Peyer's patch (tissue), 4 donors: ENCODE measurements around the gene ANAPC16. TPM values are rescaled to one million over a fixed set of nuclear protein-coding genes. Genes with fewer than 3 reads are reported as not detected.

Experiments
- DNase-seq, 3 donors: peaks; one replicate each; pipeline ENCODE4 v3.0.0-alpha.2; 2017 to 2019
- H3K27ac ChIP-seq, 4 donors: fragments of 200-600 bp; sonication (generic); one replicate each; pipeline ENCODE4 v1.5.1; 2016 to 2019
- H3K27me3 ChIP-seq, 2 donors: fragments of 200-600 bp; sonication (generic); one replicate each; pipeline ENCODE4 v1.5.1; 2019
- H3K36me3 ChIP-seq, 3 donors: fragments of 200-600 bp; sonication (generic); one replicate each; pipeline ENCODE4 v1.5.1; 2016 to 2019
- H3K4me1 ChIP-seq, 4 donors: fragments of 200-600 bp; sonication (generic); one replicate each; pipeline ENCODE4 v1.5.1; 2016 to 2019
- H3K4me3 ChIP-seq, 4 donors: fragments of 200-600 bp; sonication (generic); 1 replicate in 3 of 4; 2 replicates in 1 of 4; pipeline ENCODE4 v1.5.1; 2016 to 2019; ENCODE audit warnings: mild to moderate bottlenecking in 1 of 4
- H3K9me3 ChIP-seq, 4 donors: fragments of 200-600 bp; sonication (generic); one replicate each; pipeline ENCODE4 v1.5.1; 2016 to 2019; ENCODE audit warnings: mild to moderate bottlenecking in 1 of 4
- POLR2A ChIP-seq, 2 donors: fragments of 450-650 bp; IDR thresholded peaks; one replicate each; pipeline ENCODE4 v1.5.1; 2017; ENCODE audit warnings: antibody characterized with exemption in 2 of 2, mild to moderate bottlenecking in 2 of 2, moderate library complexity in 2 of 2
- total RNA-seq, 4 donors: library from RNA; depleted of rRNA; stranded (reverse); fragments of >200 nt; gene quantifications; one replicate each; pipeline ENCODE4 v1.1.0, GENCODE V29; 2016
- TF ChIP-seq, protein P1 (sequence below), 6 experiments: fragments of 450-650 bp in 4 of 6; fragments of 200-600 bp in 2 of 6; sonication (generic) in 1 of 6; IDR thresholded peaks; one replicate each; pipeline ENCODE4 v1.5.1; 2017 to 2019; ENCODE audit warnings: antibody characterized with exemption in 6 of 6, mild to moderate bottlenecking in 3 of 6, moderate library complexity in 1 of 6

Gene ANAPC16
- total RNA-seq, 4 donors from 2014 or later: 55.0 to 73.4 (median 60.6) TPM

DNA sequence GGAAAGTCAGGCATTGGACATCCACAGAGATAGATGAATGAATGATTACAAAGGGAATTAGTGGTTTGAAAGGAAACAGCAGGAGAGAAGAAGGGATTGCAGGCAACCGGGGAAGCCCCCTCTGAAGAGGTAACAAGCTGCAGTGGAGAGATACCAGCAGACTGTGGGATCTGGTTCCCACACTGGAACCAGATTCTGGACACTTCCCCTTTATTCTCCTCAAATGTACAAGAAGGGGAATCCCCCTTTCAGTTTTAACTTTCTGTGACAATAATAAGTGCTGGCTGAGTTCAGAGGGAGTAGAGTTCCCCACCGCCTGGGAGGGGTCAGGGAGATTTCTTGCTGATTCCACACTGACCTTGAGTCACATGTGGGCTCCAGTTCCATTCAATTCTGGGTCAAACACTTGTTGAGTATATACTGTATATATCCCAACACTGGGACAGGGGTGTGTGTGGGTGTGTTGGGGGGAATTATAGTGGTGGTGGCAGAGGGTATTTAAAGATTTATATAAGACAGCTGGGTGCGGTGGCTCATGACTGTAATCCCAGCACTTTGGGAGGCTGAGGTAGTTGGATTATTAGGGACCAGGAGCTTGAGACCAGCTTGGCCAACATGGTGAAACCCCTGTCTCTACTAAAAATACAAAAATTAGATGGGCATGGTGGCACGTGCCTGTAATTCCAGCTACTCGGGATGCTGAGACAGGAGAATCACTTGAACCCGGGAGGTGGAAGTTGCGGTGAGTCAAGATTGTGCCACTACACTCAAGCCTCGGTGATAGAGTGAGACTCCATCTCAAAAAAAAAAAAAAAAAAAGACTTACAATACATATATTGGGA lies 41.5 kb downstream of the ANAPC16 start:
- peak overlapping the region; percentile 65 to 90 (median 79) for H3K27ac ChIP-seq
- H3K4me3 ChIP-seq: no peak overlapping the region
- H3K36me3 ChIP-seq: no peaks in the 10 kb centered on the region
- no peaks in the 10 kb centered on the region for H3K27me3 ChIP-seq
- H3K4me1 ChIP-seq: peaks cover 4 to 83% (median 50%) of the 10 kb centered on the region in 4 donors
- TF ChIP-seq POLR2A (IDR thresholded peaks at IDR 0.05): no peak
- TF ChIP-seq, protein P1, sequence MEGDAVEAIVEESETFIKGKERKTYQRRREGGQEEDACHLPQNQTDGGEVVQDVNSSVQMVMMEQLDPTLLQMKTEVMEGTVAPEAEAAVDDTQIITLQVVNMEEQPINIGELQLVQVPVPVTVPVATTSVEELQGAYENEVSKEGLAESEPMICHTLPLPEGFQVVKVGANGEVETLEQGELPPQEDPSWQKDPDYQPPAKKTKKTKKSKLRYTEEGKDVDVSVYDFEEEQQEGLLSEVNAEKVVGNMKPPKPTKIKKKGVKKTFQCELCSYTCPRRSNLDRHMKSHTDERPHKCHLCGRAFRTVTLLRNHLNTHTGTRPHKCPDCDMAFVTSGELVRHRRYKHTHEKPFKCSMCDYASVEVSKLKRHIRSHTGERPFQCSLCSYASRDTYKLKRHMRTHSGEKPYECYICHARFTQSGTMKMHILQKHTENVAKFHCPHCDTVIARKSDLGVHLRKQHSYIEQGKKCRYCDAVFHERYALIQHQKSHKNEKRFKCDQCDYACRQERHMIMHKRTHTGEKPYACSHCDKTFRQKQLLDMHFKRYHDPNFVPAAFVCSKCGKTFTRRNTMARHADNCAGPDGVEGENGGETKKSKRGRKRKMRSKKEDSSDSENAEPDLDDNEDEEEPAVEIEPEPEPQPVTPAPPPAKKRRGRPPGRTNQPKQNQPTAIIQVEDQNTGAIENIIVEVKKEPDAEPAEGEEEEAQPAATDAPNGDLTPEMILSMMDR (IDR thresholded peaks at IDR 0.05): no peak
- H3K9me3 ChIP-seq: no peaks in the 10 kb centered on the region
- DNase-seq: peak in 2 of 3 donors; percentile 56 to 68

- DNase-seq: no peak
- Histone ChIP-seq H3K36me3 (no peaks in the 10 kb centered on the region), H3K27me3 (no peaks in the 10 kb centered on the region), H3K4me1 (peaks cover 4 to 85% (median 55%) of the 10 kb centered on the region in 4 donors), H3K4me3 (no peak overlapping the region), H3K27ac (peak overlapping the region in 2 of 4 donors; percentile 53 to 93), H3K9me3 (no peaks in the 10 kb centered on the region)
- TF ChIP-seq, protein P1 (IDR thresholded peaks at IDR 0.05): no peak
- TF ChIP-seq POLR2A (IDR thresholded peaks at IDR 0.05): no peak
Observed at GRCh38 chr10:72258617-72259016, 42.8 kb downstream of the ANAPC16 start.

DNA sequence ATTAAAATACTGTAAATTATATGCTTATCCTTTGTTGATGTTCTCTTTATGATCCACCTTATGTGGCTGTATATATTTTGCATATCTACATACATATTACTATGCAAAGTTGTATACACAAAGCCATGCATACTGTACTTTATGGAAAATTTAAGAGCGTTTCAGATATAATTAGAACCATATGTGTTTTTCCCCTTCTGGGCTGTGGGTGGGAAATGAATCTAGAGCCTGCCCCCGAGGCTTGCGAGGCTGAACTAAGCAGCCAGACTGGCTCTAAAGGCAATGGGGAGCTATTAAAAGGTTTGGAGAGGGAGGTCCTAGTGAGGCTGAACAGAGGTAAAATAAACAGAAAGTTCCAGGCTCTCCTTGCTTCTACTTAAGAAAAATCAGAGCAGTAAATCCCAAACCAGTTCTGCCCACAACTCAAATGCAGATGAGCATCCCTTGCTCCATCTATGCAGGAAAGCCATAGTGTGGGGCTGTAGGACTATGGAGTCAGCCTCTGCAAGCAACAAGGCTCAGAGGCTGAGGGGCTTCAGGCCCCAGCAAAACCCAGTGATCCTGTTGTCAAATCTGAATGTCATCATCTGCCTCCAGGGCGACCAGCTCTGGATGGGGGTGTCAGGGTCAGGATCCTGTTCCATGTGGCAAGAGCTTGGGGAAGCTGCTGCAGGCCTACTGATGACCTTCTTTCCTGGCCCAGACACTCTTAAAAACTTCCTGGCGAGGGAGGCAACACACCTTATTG lies 43.9 kb downstream of the ANAPC16 start:
- DNase-seq: peak in 1 of 3 donors; percentile 55
- H3K27me3 ChIP-seq: no peaks in the 10 kb centered on the region
- peaks cover 8 to 75% (median 51%) of the 10 kb centered on the region in 4 donors for H3K4me1 ChIP-seq
- H3K9me3 ChIP-seq: no peaks in the 10 kb centered on the region
- no peaks in the 10 kb centered on the region for H3K36me3 ChIP-seq
- no peak for TF ChIP-seq POLR2A (IDR thresholded peaks at IDR 0.05)
- TF ChIP-seq, protein P1 (IDR thresholded peaks at IDR 0.05): no peak
- no peak overlapping the region for H3K4me3 ChIP-seq
- peak overlapping the region; percentile 91 to 95 (median 94) for H3K27ac ChIP-seq

- Histone ChIP-seq H3K27ac (peak overlapping the region; percentile 91 to 95 (median 94)), H3K4me1 (peaks cover 8 to 67% (median 46%) of the 10 kb centered on the region in 4 donors), H3K4me3 (peak overlapping the region; percentile 50 to 60 (median 52)), H3K36me3 (no peaks in the 10 kb centered on the region), H3K27me3 (no peaks in the 10 kb centered on the region), H3K9me3 (no peaks in the 10 kb centered on the region)
- DNase-seq: peak; percentile 89 to 95 (median 90)
- no peak for TF ChIP-seq POLR2A (IDR thresholded peaks at IDR 0.05)
- TF ChIP-seq, protein P1 (IDR thresholded peaks at IDR 0.05): no peak
Observed at GRCh38 chr10:72260239-72260975, 44.6 kb downstream of the ANAPC16 start.
